Mesodermal cell (in vitro differentiated cells): ENCODE data around the gene AUNIP.
A peak's percentile ranks its signal among the peaks of the same experiment; 100 is the strongest.

Experiments
- H3K27ac ChIP-seq: 2 replicates; pipeline ENCODE4 v1.7.0; 2013; ENCODE audit warnings: mild to moderate bottlenecking, low read depth, low read length, moderate library complexity; ENCODE audit not compliant: severe bottlenecking
- H3K36me3 ChIP-seq: 2 replicates; pipeline ENCODE4 v1.7.1; 2013; ENCODE audit warnings: mild to moderate bottlenecking, low read length, moderate library complexity; ENCODE audit not compliant: control insufficient read depth, insufficient read depth
- H3K4me1 ChIP-seq: one replicate; pipeline ENCODE4 v1.7.1; 2013; ENCODE audit warnings: mild to moderate bottlenecking, low read length; ENCODE audit not compliant: insufficient read depth, control insufficient read depth, poor library complexity, severe bottlenecking
- H3K4me3 ChIP-seq: 2 replicates; pipeline ENCODE4 v1.7.0; 2013; ENCODE audit warnings: low read length, control low read depth, mild to moderate bottlenecking; ENCODE audit not compliant: insufficient read depth, poor library complexity, severe bottlenecking; ENCODE audit errors: extremely low read depth
- H3K9me3 ChIP-seq: 2 replicates; pipeline ENCODE4 v1.7.1; 2013; ENCODE audit warnings: mild to moderate bottlenecking, low read length, moderate library complexity; ENCODE audit not compliant: control insufficient read depth
- WGBS, 2 experiments: methylation state at CpG; one replicate each; pipeline ENCODE4 v1.1.5; 2013; ENCODE audit warnings: missing lambda C conversion rate in 2 of 2; ENCODE audit not compliant: insufficient coverage in 2 of 2; 5-methylcytosine and 5-hydroxymethylcytosine counted together

The AUNIP gene

DNA sequence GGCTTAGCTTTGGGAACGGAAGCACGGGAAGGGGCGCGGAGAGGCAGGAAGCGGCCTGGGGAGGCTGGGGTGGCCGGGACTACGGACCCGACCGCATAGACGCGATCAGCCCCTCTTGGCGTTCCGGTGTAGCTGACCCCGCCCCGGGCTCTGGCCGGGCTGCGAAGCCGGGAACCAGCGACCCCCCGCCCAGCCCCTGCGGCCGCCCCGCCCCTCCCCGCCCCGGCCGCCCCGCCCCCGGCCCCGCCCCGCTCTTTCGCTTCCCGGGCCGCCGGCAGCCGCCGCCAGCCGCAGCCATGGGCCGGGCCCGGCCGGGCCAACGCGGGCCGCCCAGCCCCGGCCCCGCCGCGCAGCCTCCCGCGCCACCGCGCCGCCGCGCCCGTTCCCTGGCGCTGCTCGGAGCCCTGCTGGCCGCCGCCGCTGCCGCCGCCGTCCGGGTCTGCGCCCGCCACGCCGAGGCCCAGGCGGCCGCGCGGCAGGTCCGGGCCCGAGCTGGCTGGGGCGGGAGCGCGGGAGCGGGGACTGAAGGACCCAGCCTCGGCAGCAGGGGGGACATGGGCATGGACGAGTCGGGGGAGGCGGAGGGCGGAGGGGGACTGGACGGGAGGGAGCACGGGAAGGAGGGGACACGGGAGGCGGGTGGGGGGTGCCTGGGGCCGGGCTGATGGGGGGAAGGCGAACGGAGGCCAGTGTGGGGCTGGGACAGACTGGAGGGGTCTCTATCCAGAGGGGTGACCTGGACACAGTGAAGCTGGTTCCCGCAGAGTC is 59.1 kb downstream of the AUNIP start, which contains the start of gene SELENON:
Gene SELENON, plus strand, starts transcription at position 259 of the 768 bp plus-strand sequence. Its CDS starts 38 bp downstream, at position 297.
- Histone ChIP-seq H3K4me1 (peaks cover 21% of the 10 kb centered on the region), H3K4me3 (peak within 1 kb of the TSS; percentile 54), H3K9me3 (no peaks in the 10 kb centered on the region), H3K36me3 (no peaks in the 10 kb centered on the region), H3K27ac (peak within 1 kb of the TSS; percentile 66)
- 1 to 2% methylated on average over 24 to 28 of the region's 91 CpGs for WGBS, 2 experiments

DNA sequence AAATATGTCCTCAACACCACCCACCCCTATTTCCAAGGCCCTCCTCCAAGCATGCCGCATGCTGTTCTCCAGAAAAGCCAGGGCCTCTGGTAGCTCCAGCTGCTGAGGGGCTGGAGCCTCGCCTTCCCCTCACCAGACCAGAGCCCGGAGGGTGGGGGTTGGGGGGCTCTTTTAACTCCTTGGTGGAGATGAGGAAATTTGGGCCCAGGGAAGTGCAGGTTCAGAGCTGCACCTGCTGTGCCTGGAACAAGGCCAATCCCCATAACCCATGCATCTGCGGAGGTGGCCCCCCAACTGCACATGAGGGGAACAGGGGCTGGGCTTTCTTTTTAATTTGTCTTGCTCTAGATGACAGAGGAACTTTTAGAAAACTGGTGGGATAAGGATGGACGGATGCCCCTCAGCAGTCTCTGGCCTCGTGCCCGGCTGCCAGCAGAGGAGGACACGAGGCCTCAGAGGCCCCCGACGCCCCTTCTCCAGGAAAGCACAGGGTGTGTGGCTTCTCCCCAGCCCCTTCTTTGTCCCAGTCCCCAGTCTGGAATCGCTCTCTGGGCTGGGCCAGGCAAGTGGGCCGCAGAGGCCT is 59.8 kb downstream of the AUNIP start:
- H3K27ac ChIP-seq, result peak overlapping the region; percentile 66
- H3K36me3 ChIP-seq, result no peaks in the 10 kb centered on the region
- 37 to 43% methylated on average over 9 to 11 of the region's 12 CpGs for WGBS, 2 experiments
- H3K9me3 ChIP-seq, result no peaks in the 10 kb centered on the region
- H3K4me1 ChIP-seq, result peaks cover 24% of the 10 kb centered on the region
- H3K4me3 ChIP-seq, result peak overlapping the region; percentile 24

DNA sequence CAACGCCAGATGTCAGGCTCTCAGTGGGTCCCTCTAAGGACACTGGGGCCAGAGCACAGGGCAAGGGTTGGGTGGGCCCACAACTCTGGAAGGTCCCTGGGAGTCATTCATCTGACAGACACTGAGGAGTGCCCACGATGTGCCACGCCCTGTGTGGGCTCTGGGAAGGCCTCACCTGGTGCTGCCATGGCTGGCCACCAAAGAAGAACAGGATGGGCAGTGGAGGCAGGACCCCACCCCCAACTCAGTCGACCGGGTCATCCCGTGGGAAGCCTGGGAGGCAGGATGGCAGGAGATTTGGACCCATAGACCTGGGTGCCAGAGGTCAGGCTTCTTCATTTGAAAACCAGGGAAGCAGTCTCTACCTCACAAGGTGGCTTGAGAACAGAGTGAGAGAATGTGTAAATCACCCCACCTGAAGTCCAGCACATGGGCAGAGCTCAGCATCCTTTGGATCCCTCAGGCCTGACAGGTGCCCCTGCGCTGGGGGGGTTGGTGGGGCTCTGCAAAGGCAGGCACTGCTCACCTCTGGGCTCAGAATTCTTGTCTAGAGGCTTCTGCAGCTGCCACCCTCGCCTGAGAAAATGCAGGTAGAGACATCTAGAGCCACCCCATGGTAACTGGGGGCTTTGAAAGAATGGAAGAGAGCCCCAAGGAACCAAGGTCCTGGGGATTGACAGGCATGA is 60.4 kb downstream of the AUNIP start:
- no peak overlapping the region for H3K4me3 ChIP-seq
- no peak overlapping the region for H3K27ac ChIP-seq
- no peaks in the 10 kb centered on the region for H3K9me3 ChIP-seq
- H3K36me3 ChIP-seq, result no peaks in the 10 kb centered on the region
- peaks cover 19% of the 10 kb centered on the region for H3K4me1 ChIP-seq
- 86 to 92% methylated on average over 5 to 8 of the region's 8 CpGs for WGBS, 2 experiments

DNA sequence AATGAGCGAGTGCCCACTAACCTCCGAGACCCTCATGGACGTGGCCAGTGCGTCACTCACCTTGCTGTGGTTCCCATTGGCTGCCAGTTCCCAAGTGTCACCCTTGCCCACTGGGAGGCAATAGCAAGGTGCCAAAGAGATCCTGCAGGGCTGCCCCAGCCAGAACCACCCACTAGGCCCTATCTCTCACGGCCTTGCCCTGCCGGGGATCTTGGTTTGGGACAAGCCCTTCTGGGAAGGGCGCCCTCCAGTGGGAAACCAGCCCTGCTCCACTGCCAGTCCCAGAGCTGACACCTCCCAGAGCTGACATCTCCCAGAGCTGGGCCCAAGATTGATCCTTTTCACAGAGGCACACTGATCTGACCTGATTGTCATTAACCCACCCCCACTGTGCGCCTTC is 61.3 kb downstream of the AUNIP start:
- 63 to 85% methylated on average over 5 of the region's 8 CpGs for WGBS, 2 experiments

DNA sequence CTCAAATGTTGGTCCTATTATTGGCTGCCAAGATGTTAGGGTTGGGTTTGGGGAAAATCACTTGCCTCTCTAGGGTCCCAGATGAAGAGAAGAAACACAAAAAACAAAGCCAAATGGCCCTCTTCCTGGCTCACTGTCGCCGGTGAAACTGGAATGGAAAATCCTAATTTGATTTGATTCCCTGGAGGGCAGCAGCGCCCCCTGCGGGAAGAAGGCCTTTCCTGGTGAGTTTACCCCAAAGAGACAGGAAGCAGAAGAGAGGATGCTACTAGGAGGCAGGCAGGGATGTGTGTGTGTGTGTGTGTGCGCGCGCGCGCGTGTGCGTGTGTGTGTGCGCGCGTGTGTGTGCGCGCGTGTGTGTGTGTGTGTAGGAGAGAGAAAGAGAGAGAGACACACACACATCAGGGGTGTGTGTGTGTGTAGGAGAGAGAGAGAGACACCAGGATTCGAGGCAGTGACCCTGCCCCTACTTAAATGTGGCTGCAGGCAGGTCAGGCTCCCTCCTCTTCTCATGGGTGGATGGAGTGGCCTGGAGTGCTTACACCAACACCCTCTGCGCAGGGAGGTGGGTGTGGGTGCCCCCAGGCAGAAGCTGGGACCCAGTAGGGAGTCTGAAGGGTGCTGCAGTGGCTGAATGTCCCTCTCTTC is 62.3 kb downstream of the AUNIP start:
- no peak overlapping the region for H3K4me3 ChIP-seq
- peaks cover 15% of the 10 kb centered on the region for H3K4me1 ChIP-seq
- H3K9me3 ChIP-seq, result no peaks in the 10 kb centered on the region
- 7 to 18% methylated on average over 3 to 14 of the region's 19 CpGs for WGBS, 2 experiments
- no peaks in the 10 kb centered on the region for H3K36me3 ChIP-seq
- H3K27ac ChIP-seq, result no peak overlapping the region

More for the DNA sequence above, 61.3 kb downstream of the AUNIP start:
- H3K9me3 ChIP-seq, result no peaks in the 10 kb centered on the region
- H3K4me1 ChIP-seq, result peaks cover 17% of the 10 kb centered on the region
- no peak overlapping the region for H3K4me3 ChIP-seq
- no peaks in the 10 kb centered on the region for H3K36me3 ChIP-seq
- H3K27ac ChIP-seq, result no peak overlapping the region

DNA sequence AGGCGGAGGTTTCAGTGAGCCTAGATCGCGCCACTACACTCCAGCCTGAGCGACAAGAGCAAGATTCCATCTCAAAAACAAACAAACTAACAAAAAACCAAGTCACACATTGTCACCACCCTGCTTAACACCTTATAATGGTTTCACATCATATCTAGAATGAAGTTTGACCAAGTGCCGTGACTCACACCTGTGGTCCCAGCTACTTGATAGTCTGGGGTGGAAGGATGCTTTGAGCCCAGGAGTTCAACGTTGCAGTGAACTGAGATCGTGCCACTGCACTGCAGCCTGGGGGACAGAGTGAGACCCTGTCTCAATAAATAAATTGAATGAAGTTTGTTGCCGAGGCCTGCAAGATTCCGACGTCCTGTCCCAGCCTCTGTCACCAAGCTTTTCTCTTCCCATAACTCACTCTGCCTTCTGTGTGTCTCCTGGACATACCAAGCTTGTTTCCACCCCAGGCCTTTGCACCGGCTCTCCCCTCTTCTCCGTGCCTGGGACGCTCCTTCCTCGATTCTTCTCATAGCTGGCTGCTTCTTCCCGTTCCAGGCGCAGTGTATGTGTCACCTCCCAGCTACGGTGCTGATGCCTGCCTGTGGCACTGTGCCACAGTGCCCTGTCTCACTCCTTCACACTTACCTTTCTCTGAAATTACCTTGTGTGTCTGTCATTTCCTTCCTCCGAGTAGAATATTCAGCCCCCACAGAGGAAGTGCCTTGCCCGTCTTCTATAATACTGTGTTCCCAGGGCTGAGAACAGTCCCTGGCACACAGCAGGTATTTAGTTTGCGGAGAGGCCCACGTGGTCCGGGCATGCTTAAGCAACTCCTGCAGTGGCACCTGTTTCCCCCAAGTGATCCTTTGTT is 63.1 kb downstream of the AUNIP start:
- 86 to 90% methylated on average over 20 to 22 of the region's 22 CpGs for WGBS, 2 experiments
- H3K36me3 ChIP-seq, result no peaks in the 10 kb centered on the region
- H3K27ac ChIP-seq, result no peak overlapping the region
- H3K9me3 ChIP-seq, result no peaks in the 10 kb centered on the region
- peaks cover 15% of the 10 kb centered on the region for H3K4me1 ChIP-seq
- no peak overlapping the region for H3K4me3 ChIP-seq

DNA sequence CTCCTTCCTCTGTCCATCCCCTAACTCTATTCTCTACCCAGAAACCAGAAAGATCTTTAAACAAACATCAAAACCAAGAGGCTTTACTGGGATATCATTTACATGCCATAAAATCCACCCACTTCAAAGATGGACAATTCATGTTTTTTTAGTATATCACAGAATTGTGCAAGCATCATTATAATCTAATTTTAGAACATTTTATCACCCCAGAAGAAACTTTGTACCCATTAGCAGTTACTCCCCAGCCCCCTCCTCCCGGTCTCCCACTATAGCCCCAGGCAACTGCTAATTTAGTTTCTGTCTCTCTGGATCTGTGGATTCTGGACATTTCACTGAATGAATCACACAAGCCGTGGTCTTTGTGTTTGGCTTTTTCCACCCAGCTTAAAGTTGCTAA is 64.0 kb downstream of the AUNIP start:
- H3K4me1 ChIP-seq, result peaks cover 10% of the 10 kb centered on the region
- 86 to 96% methylated on average over 1 to 2 of the region's 2 CpGs for WGBS, 2 experiments
- H3K27ac ChIP-seq, result no peak overlapping the region
- no peak overlapping the region for H3K4me3 ChIP-seq
- no peaks in the 10 kb centered on the region for H3K36me3 ChIP-seq
- H3K9me3 ChIP-seq, result no peaks in the 10 kb centered on the region

DNA sequence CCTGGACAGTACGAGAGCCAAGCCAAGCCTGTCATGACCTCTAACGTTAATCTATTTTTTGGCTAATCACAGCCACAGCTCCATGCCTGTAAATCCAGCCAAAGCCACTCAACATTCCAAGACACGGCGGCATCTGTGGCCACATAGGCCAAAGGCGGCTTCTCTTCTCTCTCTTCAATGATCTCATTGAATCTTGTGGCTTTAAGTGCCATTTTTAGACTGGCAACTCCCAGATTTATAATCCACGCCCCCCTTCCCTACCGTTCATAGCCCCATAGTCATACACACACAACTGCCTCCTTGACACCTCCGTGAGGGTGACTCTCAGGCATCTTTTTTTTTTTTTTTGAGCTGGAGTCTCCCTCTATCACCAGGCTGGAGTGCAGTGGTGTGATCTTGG is 64.9 kb downstream of the AUNIP start:
- 92 to 95% methylated on average over 8 of the region's 8 CpGs for WGBS, 2 experiments
- H3K27ac ChIP-seq, result no peak overlapping the region

DNA sequence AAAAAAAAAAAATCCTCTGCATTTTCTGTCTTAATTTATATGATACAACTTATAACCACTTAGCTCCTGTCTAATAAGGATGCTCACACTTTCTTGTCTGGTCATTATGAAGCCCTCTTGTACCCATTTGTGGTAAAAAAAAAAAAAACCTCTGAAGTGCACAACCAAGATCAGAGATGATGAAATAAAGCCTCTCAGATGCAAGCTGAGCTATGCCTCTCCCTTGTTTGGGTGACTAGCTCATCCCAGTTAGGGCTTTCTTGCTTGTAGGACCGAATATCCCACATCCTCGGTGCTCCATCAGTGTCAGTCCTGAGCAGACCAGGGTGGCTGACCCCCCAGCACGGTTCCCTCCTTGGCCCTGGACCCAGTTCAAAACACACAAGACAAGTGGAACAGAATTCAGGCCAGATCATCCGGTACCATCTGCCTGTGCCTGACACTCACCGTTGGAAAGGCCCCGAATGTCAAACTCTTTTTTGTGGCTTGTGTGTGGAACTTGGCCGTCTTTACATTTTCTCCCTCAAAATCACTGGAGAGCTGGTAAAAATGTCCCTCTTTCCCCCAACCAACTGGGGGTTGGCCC is 65.6 kb downstream of the AUNIP start:
- 91 to 92% methylated on average over 7 of the region's 7 CpGs for WGBS, 2 experiments
- Histone ChIP-seq H3K4me1 (peaks cover 4% of the 10 kb centered on the region), H3K9me3 (no peaks in the 10 kb centered on the region), H3K36me3 (no peaks in the 10 kb centered on the region), H3K27ac (no peak overlapping the region), H3K4me3 (no peak overlapping the region)

More for the DNA sequence above, 64.9 kb downstream of the AUNIP start:
- no peaks in the 10 kb centered on the region for H3K9me3 ChIP-seq
- H3K4me3 ChIP-seq, result no peak overlapping the region
- H3K36me3 ChIP-seq, result no peaks in the 10 kb centered on the region
- peaks cover 6% of the 10 kb centered on the region for H3K4me1 ChIP-seq
